GM21526 (cell line): ENCODE data around the gene CUL2.
"Not testable (repeated sequence)": the region's sequence is repeated elsewhere in the genome, so short reads cannot be mapped to it uniquely, and the experiment has no call there.

Experiments
- ATAC-seq: cut with Tn5 transposase; IDR thresholded peaks from one replicate; pipeline ENCODE4 v1.9.1; 2021; ENCODE audit warnings: moderate library complexity; ENCODE audit not compliant: unreplicated experiment, low FRiP score

CUL2 gene

DNA sequence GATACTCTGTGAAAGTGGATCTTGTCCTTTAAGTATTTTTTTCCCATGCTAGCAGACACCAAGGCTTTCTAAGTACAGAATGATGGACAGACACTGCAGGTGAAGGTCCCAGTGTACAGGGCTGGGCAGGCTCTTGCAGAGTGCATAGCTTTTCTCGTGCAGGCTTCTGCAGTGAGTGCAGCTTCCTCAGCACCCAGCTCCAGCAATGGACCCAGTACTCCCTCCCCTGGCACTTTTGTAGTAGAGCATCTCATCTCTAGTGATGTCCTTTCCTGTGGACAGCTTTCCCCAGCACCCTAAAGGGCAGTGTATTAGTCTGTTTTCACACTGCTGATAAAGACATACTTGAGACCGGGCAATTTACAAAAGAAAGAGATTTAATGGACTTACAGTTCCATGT lies 104.3 kb downstream of the CUL2 start:
- no peak for ATAC-seq

DNA sequence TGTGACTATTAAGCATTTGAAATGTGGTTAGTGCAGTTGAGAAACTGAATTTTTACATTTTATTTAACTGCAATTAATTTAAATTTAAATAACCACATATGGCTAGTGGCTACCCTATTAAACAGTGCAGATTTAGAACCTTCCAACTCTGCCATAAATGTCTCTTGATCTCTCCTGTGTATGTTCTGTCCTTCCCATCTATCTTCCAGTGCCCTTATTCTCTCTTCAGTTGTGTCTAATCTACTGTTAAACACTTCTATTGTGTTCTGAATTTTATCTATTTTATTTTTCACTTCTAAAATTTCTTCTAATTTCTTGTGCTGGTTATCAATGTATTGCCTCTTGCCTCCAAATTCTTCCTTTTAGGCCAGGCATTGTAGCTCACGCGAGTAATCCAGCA lies 105.0 kb downstream of the CUL2 start:
- ATAC-seq: no peak

DNA sequence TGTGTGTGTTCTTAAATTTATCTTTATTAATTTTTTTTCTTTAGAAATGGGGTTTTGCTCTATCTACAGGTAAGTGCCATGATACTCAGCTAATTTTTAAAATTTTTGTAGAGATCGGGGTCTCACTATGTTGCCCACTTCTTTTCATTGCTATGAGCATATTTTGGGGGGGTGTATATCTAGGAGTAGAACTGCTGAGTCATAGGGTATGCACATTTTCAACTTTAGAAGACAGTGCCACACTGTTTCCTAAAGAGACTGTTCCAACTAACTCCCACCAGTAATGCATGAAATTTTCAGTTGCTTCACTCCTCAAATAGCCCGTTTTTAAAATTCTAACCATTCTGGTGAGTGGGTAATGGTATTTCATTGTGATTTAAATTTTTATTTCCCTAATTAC lies 108.3 kb downstream of the CUL2 start:
- no peak for ATAC-seq

DNA sequence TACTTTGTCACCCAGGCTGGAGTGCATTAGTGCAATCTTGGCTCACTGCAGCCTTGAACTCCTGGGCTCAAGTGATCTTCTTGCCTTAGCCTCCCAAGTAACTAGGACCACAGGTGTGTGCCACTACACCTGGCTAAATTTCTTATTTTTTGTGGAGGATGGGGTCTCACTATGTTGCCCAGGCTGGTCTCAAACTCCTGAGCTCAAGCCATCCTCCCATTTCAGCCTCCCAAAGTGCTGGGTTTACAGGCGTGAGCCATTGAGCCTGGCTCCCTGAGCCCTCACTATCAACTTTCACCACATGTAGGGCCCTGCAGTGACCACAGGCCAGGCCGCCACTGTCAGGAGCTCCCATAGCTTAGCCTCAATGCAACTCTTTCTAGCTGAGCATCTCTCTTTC lies 110.2 kb downstream of the CUL2 start:
- no peak for ATAC-seq

DNA sequence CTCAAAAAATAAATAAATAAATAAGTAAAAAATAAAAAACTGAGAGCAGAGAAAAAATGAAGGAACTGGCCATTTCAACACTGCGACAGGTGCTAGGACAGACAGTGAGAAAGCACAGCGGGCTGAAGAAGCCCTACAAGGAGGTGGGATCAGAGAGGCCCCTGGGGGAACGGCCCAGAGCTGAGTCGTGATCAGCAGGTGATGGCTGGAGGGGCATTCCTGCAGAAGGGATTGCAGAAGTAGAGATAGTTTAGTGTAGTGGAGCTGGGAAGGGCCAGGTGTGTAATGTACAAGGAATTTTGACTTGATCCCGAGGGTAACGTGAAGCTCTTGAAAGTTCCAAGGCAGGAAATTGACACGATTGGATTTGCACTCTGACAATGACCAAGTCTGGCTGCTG lies 112.1 kb downstream of the CUL2 start:
- no peak for ATAC-seq

DNA sequence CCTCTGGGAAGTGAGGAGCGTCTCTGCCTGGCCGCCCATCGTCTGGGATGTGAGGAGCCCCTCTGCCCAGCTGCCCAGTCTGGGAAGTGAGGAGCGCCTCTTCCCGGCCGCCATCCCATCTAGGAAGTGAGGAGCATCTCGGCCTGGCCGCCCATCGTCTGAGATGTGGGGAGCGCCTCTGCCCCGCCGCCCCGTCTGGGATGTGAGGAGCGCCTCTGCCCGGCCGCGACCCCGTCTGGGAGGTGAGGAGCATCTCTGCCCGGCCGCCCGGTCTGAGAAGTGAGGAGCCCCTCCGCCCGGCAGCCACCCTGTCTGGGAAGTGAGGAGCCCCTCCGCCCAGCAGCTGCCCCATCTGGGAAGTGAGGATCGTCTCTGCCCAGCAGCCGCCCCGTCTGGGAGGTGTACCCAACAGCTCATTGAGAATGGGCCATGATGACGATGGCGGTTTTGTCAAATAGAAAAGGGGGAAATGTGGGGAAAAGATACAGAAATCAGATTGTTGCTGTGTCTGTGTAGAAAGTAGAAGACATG lies 113.7 kb downstream of the CUL2 start:
- ATAC-seq: not testable (repeated sequence)

DNA sequence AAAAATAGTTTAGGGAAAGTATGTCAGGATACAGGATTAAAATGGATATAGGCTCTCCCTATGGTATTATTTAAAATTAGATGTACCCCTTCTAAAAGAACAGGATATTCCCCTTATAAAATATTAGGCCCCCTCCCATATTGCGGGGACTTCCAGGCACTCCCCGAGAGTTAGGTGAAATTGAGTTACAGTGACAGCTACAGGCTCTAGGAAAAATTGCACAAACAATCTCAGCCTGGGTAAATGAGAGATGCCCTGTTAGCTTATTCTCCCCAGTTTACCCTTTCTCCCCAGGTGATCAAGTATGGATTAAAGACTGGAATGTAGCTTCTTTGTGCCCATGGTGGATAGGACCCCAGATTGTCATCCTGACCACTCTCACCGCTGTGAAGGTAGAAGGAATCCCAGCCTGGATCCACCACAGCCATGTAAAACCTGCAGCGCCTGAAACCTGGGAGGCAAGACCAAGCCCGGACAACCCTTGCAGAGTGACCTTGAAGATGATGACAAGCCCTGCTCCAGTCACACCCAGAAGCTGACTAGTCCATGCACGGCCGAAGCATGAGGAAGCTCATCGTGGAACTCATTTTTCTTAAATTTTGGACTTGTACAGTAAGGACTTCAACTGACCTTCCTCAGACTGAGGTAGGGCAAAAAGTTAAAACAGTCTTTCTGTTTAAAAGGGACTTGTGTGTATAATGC lies 115.6 kb downstream of the CUL2 start:
- ATAC-seq: not testable (repeated sequence)

DNA sequence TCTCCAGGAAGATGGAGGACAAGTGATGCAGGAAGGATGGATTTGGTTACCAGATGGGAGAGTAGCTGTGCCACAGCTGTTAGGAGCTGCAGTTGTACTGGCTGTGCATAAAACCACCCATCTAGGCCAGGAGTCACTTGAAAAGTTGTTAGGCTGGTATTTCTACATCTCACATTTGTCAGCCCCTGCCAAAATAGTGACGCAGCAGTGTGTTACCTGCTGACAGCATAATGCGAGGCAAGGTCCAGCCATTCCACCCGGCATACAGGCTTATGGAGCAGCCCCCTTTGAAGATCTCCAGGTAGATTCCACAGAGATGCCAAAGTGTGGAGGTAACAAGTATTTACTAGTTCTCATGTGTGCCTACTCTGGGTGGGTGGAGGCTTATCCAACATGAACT lies 116.4 kb downstream of the CUL2 start:
- not testable (repeated sequence) for ATAC-seq

DNA sequence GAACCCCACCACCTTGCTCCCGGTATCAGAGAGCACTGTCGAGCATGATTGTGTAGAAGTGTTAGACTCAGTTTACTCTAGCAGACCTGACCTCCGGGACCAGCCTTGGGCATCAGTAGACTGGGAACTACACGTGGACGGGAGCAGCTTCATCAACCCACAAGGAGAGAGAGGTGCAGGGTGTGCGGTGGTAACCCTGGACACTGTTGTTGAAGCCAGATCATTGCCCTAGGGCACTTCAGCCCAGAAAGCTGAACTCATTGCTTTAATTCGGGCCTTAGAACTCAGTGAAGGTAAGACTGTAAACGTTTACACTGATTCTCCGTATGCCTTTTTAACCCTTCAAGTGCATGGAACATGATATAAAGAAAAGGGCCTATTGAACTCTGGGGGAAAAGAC lies 117.0 kb downstream of the CUL2 start:
- not testable (repeated sequence) for ATAC-seq

DNA sequence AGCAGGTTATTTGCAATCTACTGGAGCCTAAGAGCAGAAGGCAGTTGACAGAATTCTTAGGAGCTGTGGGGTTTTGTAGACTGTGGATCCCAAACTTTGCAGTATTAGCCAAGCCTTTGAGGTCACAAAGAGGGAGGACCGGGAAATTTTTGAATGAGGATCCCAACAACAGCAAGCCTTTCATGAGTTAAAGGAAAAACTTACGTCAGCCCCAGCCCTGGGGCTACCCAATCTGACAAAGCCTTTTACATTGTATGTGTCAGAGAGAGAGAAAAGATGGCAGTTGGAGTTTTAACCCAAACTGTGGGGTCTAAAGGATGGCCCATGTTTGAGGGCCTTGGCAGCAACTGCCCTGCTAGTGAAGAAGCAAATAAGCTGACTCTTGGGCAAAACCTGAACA lies 117.5 kb downstream of the CUL2 start:
- not testable (repeated sequence) for ATAC-seq

DNA sequence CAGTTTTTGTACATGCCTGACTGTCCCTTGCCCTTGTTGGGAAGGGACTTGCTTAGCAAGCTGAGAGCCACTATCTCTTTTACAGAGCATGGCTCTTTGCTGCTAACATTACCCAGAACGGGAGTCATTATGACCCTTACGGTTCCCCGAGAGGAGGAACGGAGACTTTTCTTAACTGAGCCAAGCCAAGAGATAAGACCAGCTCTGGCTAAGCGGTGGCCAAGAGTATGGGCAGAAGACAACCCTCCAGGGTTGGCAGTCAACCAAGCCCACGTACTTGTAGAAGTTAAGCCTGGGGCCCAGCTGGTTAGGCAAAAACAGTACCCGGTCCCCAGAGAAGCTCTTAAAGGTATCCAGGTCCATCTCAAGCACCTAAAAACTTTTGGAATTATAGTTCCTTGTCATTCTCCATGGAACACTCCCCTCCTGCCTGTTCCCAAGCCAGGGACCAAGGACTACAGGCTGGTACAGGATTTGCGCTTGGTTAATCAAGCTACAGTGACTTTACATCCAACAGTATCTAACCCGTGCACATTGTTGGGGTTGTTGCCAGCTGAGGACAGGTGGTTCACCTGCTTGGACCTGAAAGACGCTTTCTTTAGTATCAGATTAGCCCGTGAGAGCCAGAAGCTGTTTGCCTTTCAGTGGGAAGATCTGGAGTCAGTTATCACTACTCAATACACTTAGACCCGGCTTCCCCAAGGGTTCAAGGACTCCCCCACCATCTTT lies 118.4 kb downstream of the CUL2 start:
- not testable (repeated sequence) for ATAC-seq

DNA sequence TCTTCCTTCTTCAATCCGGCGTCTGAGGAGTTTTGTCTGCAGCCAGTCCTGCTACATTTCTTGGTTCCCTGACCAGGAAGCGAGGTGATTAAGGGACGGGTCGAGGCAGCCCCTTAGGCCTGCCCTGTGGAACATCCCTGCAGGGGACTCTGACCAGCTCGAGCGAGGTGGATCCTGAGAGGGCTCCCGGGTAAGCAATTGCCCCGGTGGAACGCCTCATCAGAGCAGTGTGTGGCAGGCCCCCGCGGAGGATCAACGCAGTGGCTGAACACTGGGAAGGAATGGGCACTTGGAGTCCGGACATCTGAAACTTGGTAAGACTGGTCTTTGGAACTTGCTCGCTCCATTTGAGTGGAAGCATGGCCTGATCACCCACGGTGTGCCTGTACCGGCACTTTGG lies 121.0 kb downstream of the CUL2 start:
- no peak for ATAC-seq

DNA sequence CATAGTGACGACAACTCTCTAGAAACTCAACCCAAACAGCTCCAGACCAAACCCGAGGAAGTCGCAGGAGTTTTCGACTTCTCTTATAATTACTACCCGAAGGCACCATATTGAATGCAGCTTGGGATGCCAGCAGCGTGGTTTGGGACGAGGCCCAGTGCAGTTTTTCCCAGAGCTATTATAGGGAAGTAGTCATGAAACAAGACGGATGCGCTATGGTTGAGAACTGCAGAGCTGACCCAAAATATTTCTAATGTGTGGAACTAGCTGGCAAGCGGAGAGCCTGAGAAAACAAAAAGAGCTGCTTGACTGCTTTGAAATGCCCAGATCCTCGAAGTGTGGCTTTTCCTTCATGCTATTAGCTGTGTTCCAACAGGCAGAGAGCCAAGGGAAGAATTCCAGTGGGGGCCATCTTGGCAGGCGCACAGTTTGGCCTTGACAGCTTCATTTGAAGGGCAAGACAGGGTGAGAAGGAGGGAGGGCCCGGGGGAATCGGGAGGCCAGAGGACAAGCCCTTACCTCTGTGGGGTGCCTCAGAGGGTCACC lies 122.7 kb downstream of the CUL2 start:
- no peak for ATAC-seq

DNA sequence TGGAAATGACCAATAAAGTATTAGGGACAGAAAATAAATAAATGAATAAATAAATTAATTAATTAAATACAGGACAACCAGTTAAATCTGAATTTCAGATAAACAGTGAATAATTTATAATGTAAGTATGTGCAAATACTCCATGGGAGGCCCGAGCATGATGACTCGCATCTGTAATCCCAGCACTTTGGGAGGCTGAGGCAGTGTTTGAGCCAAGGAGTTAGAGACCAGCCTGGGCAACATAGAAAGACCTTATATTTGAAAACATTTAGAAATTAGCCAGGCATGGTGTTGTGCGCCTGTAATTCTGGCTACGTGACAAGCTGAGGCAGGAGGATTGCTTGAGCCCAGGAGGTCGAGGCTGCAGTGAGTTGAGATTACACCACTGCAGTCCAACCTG lies 123.7 kb downstream of the CUL2 start:
- ATAC-seq: no peak

DNA sequence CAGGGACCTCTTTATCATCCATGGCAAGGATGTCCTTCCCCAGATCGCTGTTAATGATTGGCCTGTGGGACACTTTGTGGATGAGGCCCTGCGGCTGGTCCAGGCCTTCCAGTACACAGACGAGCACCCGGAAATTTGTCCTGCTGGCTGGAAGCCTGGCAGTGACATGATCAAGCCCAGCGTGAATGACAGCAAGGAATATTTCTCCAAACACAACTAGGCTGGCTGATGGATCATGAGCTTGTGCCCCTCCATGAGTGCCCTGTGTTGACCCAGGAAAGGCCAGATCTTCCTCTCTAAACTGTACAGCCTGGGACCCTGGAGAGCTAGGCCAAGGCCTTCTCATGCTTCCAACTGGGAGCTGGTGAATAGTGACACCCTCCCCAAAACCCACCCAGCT lies 124.1 kb downstream of the CUL2 start:
- ATAC-seq: no peak

DNA sequence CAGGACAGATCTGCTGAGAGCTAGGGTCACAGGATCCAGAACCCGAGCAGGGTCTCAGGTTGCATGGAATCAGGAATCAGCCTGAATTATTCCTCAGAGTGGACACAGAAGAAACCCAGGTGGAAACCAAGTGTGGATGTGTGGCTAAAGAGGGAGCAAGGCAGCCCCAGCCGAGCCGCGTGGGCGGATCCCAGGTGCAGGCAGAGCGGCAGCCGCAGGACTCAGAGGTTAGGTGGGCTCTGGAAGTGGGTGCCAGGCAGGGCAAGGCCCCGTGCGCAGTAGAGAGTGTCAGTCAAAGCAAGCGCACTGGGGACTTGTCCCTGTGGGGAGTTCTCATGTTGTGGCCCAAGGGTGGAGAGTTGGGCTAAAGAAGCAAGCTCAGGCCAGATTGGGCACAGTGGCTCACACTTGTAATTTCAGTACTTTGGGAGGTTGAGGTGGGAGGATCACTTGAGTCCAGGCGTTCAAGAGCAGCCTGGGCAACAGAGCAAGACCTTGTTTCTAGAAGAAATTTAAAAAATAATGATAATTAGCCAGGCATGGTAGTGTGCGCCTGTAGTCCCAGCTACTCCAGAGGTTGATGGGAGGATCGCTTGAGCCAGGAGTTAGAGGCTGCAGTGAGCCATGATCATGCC lies 125.9 kb downstream of the CUL2 start:
- no peak for ATAC-seq

DNA sequence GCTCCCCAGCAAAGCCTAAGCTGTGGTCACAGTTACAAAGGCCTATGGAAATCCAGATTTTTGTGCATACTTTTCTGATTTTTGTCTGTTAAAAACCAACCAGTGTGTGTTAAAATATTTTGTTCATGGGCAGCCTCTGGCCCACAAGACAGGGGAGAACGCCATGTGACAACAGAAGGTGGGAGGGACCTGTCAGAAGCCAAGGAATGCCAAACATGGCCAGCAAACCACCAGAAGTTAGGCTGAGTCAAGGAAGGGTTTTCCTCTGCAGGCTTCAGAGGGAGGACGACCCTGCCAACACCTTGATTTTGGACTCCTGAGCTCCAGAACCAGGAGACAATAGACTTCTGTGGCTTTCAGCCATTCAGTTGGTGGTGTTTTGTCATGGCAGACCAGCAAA lies 127.3 kb downstream of the CUL2 start:
- no peak for ATAC-seq

DNA sequence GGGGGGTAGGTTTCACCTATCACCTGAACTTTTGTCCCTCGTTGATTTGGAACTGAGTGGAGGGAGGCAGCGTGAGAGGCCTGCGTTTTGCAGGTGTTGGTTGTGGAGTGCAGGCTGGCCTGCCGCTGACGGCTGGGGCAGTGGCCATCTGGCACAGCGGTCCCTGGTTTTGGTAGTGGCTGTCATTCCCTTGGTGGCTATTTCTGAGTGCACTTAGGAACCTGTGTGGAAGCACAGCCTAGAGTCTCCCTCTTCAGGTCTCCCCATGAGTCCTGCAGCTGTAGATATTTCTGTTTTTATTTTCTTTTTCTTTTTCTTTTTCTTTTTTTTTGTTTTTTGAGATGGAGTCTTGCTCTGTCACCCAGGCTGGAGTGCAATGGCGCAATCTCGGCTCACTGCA lies 129.2 kb downstream of the CUL2 start:
- ATAC-seq: no peak

DNA sequence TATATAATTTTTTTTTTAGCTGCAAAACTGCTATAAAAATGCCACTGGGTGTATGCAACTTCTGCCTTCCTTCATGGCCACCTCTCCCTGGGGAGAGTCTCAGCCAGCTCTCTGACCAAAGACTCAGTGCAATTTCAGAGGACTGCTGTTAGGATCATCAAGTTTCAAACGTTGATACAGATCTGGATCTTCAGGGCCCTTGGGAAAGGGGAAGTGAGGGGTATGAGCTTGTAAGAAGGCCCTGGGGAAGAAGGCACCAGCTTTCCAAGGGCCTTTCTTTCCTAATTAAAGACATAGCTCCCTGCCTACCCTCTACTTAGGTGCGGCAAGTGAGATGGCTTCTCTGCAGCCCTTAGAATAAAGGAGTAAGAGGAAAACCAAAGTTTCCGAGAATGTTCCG lies 130.4 kb downstream of the CUL2 start:
- ATAC-seq: no peak

DNA sequence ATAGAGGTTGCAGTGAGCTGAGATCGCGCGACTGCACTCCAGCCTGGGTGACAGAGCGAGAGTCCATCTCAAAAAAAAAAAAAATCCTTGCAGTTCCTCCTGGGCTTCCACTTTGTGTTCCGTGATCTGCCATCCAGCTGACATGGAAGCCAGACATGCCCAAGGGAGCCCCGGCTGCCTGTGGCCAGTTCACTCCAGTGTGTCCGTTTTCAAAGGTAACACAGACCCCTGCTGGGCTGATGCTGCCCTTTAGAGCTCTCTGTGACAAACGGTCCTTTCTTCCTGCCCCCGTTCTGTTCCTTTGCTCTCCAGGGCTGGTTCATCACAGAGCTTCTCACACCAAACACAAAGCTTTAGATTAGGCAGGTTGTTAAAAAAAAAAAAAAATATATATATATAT lies 130.8 kb downstream of the CUL2 start:
- no peak for ATAC-seq
